PC-3 (cell line): Measurements from ENCODE around the gene RHOBTB3.

ENCODE experiments used
- CTCF ChIP-seq: fragments of 300-600 bp; sonication (generic); conservative IDR thresholded peaks from 2 replicates; pipeline ENCODE4 v1.5.1; 2017; ENCODE audit warnings: antibody characterized with exemption, low read depth, mild to moderate bottlenecking, low read length
- EZH2 ChIP-seq: fragments of 300-600 bp; sonication (generic); IDR thresholded peaks from one replicate; pipeline ENCODE4 v1.6.1; 2017; ENCODE audit warnings: antibody characterized with exemption, mild to moderate bottlenecking, low read length; ENCODE audit not compliant: unreplicated experiment
- EZH2phosphoT487 ChIP-seq: fragments of 300-600 bp; sonication (generic); IDR thresholded peaks from 2 replicates; pipeline ENCODE4 v1.6.1; 2018; ENCODE audit warnings: mild to moderate bottlenecking, antibody characterized with exemption, low read length, borderline replicate concordance

GRCh38 chr5:95821110-95822021, 90.2 kb downstream of the RHOBTB3 start:
- no peak for TF ChIP-seq CTCF
- TF ChIP-seq EZH2, result no peak
- no peak for TF ChIP-seq EZH2phosphoT487
